Keratinocyte (primary cell): Measurements from ENCODE around the gene ISYNA1. TPM values are rescaled to one million over a fixed set of nuclear protein-coding genes. Genes with fewer than 3 reads are reported as not detected.

Experiments used
- DNase-seq: peaks from one replicate; pipeline ENCODE4 v3.0.0-alpha.2; 2011; ENCODE audit warnings: low read depth, missing footprints, low spot score
- FAIRE-seq: peaks from 2 replicates; lab custom pipeline; 2011; peaks lifted over from hg19 to GRCh38; lab: Jason Lieb, UNC
- H2AFZ ChIP-seq: 2 replicates; pipeline ENCODE4 v1.6.0; 2012; ENCODE audit warnings: low read length, control low read depth, inconsistent platforms; ENCODE audit not compliant: control insufficient read depth
- H3K27ac ChIP-seq: 2 replicates; pipeline ENCODE4 v1.5.1; 2011; ENCODE audit warnings: low read length; ENCODE audit not compliant: control insufficient read depth, insufficient read depth
- H3K27me3 ChIP-seq: 3 replicates; pipeline ENCODE4 v1.6.0; 2011; ENCODE audit warnings: low read length; ENCODE audit not compliant: control insufficient read depth, insufficient read depth; ENCODE audit errors: extremely low read depth
- H3K36me3 ChIP-seq, 2 experiments: 2 replicates in 1 of 2; 3 replicates in 1 of 2; pipeline ENCODE4 v1.5.1; 2011; ENCODE audit warnings: low read length in 2 of 2, mild to moderate bottlenecking in 1 of 2; ENCODE audit not compliant: control insufficient read depth in 2 of 2, insufficient read depth in 2 of 2; ENCODE audit errors: extremely low read depth in 1 of 2
- H3K4me1 ChIP-seq: 3 replicates; pipeline ENCODE4 v1.5.1; 2011; ENCODE audit warnings: low read length; ENCODE audit not compliant: control insufficient read depth, insufficient read depth; ENCODE audit errors: extremely low read depth
- H3K4me2 ChIP-seq: 3 replicates; pipeline ENCODE4 v1.6.0; 2011; ENCODE audit warnings: low read depth, low read length; ENCODE audit not compliant: control insufficient read depth, insufficient read depth; ENCODE audit errors: extremely low read depth
- H3K4me3 ChIP-seq, 3 experiments: fragments of 200-600 bp in 1 of 3; sonication (generic) in 1 of 3; 2 replicates in 2 of 3; 3 replicates in 1 of 3; pipeline ENCODE4 v1.5.1; 2011 to 2016; ENCODE audit warnings: low read length in 3 of 3, mild to moderate bottlenecking in 3 of 3, control low read depth in 2 of 3, inconsistent platforms in 1 of 3, low read depth in 1 of 3, mixed read lengths in 1 of 3, mixed run types in 1 of 3, moderate library complexity in 1 of 3; ENCODE audit not compliant: control insufficient read depth in 2 of 3, insufficient read depth in 2 of 3; ENCODE audit errors: extremely low read depth in 1 of 3
- H3K79me2 ChIP-seq: 2 replicates; pipeline ENCODE4 v1.6.0; 2012; ENCODE audit warnings: low read length; ENCODE audit not compliant: control insufficient read depth, insufficient read depth
- H3K9ac ChIP-seq: 3 replicates; pipeline ENCODE4 v1.6.0; 2011; ENCODE audit warnings: low read length; ENCODE audit not compliant: control insufficient read depth, insufficient read depth; ENCODE audit errors: extremely low read depth
- H3K9me1 ChIP-seq: 3 replicates; pipeline ENCODE4 v1.6.0; 2011; ENCODE audit warnings: low read length; ENCODE audit not compliant: control insufficient read depth, insufficient read depth; ENCODE audit errors: extremely low read depth
- H3K9me3 ChIP-seq: 2 replicates; pipeline ENCODE4 v1.5.1; 2012; ENCODE audit warnings: low read depth, low read length; ENCODE audit not compliant: control insufficient read depth
- H4K20me1 ChIP-seq: 3 replicates; pipeline ENCODE4 v1.6.0; 2011; ENCODE audit warnings: low read length; ENCODE audit not compliant: control insufficient read depth, insufficient read depth; ENCODE audit errors: extremely low read depth
- EZH2 ChIP-seq: IDR thresholded peaks from one replicate; pipeline ENCODE4 v1.6.1; 2012; ENCODE audit warnings: inconsistent platforms, mild to moderate bottlenecking, low read length, moderate library complexity
- dilution Hi-C: fragments of 300-500 bp; cut with MboI; formaldehyde crosslinking; loops from one replicate; pipeline ENCODE4 v1.7.0; 2020; ENCODE audit warnings: low sequenced_read_pairs; ENCODE audit not compliant: extremely low pct_ligation_motif_present
- polyA plus RNA-seq, 5 experiments: library from polyadenylated mRNA; depleted of rRNA in 3 of 5; stranded (reverse) in 3 of 5; stranded (forward) in 1 of 5; unstranded in 1 of 5; fragments of >200 nt; gene quantifications; 1 replicate in 1 of 5; 2 replicates in 3 of 5; 3 replicates in 1 of 5; pipeline versions ENCODE4 v1.2.1 to v1.2.3, GENCODE V29; 2011 to 2012; ENCODE audit warnings: missing spikeins in 2 of 5, low read depth in 1 of 5, low replicate concordance in 1 of 5
- TF ChIP-seq, protein P1 (sequence below), 3 experiments: IDR thresholded peaks in 1 of 3; conservative IDR thresholded peaks in 1 of 3; optimal IDR thresholded peaks in 1 of 3; 2 replicates in 2 of 3; 3 replicates in 1 of 3; pipeline versions ENCODE3 to v1.5.1; 2011; ENCODE audit warnings: low read length in 3 of 3, mild to moderate bottlenecking in 3 of 3, moderate library complexity in 2 of 3, control low read depth in 1 of 3, inconsistent platforms in 1 of 3; ENCODE audit not compliant: insufficient read depth in 2 of 3; ENCODE audit errors: extremely low read depth in 1 of 3

ISYNA1 gene
- polyA plus RNA-seq, 1 donor (not counting 4 experiments of a cell fraction or from before 2014, with no cell fraction given) = 3.5 TPM

DNA sequence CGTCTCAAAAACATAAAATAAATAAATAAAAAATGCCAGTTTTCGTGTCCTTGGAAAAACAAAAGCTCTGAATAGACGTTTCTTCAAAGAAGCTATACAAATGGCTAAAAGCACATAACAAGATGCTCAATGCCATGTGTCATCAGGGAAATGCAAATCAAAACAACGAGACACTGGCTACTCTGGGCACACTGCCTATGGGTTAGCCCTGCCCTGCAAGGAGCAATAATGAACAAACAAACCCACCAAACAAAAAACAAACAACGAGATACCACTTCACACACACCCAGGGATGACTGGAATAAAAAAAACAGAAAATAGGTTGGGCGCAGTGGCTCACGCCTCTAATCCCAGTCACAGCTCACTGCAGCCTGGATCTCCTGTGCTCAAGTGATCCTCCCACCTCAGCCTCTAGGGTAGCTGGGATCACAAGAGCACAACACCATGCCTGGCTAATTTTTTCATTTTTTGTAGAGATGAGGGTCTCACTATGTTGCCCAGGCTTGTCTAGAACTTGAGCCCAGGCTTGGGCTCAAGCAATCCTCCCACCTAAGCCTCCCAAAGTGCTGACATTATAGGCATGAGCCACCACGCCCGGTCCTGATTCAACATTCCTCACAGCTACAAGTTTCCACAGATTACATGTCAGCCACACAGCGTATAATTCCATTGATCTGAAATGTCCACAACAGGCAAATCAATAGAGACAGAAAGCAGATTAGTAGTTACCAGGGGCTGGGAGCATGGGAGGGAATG, 15.5 kb upstream of the ISYNA1 start:
- dilution Hi-C loops = no loop called here
- Histone ChIP-seq H2AFZ (no peak overlapping the region), H3K9me3 (no peaks in the 10 kb centered on the region), H3K79me2 (peaks cover 10% of the 10 kb centered on the region), H3K27ac (peak overlapping the region; percentile 52), H4K20me1 (no peaks in the 10 kb centered on the region), H3K9me1 (peaks cover under 1% of the 10 kb centered on the region), H3K4me2 (peak overlapping the region; percentile 48), H3K4me1 (peaks cover 10% of the 10 kb centered on the region), H3K27me3 (no peaks in the 10 kb centered on the region), H3K9ac (no peak overlapping the region), H3K4me3 (no peak overlapping the region), H3K36me3 (peaks cover 36 to 60% of the 10 kb centered on the region in 2 experiments)
- FAIRE-seq (peak; percentile 52), DNase-seq (no peak)
- TF ChIP-seq EZH2 = no peak
- TF ChIP-seq, protein P1, sequence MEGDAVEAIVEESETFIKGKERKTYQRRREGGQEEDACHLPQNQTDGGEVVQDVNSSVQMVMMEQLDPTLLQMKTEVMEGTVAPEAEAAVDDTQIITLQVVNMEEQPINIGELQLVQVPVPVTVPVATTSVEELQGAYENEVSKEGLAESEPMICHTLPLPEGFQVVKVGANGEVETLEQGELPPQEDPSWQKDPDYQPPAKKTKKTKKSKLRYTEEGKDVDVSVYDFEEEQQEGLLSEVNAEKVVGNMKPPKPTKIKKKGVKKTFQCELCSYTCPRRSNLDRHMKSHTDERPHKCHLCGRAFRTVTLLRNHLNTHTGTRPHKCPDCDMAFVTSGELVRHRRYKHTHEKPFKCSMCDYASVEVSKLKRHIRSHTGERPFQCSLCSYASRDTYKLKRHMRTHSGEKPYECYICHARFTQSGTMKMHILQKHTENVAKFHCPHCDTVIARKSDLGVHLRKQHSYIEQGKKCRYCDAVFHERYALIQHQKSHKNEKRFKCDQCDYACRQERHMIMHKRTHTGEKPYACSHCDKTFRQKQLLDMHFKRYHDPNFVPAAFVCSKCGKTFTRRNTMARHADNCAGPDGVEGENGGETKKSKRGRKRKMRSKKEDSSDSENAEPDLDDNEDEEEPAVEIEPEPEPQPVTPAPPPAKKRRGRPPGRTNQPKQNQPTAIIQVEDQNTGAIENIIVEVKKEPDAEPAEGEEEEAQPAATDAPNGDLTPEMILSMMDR (optimal IDR thresholded peaks at IDR 0.05 in 1 of 3, IDR thresholded peaks at IDR 0.05 in 1 of 3, conservative IDR thresholded peaks at IDR 0.05 in 1 of 3; ENCODE audit: extremely low read depth in 1 of 3, insufficient read depth in 2 of 3, low read length in 3 of 3) = no peak

DNA sequence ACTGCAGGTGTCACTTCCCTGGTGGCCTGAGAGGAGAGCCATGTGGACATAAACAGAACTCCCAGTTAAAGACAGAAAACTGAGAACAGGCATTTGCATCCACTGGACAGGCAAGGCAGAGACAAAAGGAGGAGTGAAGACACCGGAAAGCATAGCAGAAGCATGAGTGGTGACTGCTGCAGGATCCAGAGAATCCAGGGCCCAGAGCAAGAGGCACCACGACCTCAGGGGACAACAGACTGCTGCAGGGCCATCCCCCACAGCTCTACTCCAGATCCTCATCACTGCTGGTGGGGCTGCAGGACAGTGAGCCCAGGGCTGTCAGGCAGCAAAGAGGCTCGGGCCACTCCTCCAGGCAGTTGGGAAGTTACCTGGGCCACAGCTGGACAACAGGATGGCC, 14.5 kb upstream of the ISYNA1 start:
- Histone ChIP-seq H3K27me3 (no peaks in the 10 kb centered on the region), H3K36me3 (peaks cover 32 to 53% of the 10 kb centered on the region in 2 experiments), H4K20me1 (no peaks in the 10 kb centered on the region), H2AFZ (no peak overlapping the region), H3K27ac (no peak overlapping the region), H3K4me3 (no peak overlapping the region), H3K9me3 (no peaks in the 10 kb centered on the region), H3K4me2 (no peak overlapping the region), H3K9me1 (no peaks in the 10 kb centered on the region), H3K4me1 (peaks cover 10% of the 10 kb centered on the region), H3K79me2 (peaks cover 10% of the 10 kb centered on the region), H3K9ac (no peak overlapping the region)
- no peak for FAIRE-seq
- no peak for TF ChIP-seq EZH2
- TF ChIP-seq, protein P1 (optimal IDR thresholded peaks at IDR 0.05 in 1 of 3, IDR thresholded peaks at IDR 0.05 in 1 of 3, conservative IDR thresholded peaks at IDR 0.05 in 1 of 3; ENCODE audit: extremely low read depth in 1 of 3, insufficient read depth in 2 of 3, low read length in 3 of 3) = no peak
- DNase-seq = no peak
- dilution Hi-C loops = no loop called here
